GM21528 (cell line): ENCODE results near the gene COQ10A.

ENCODE experiments used
- ATAC-seq: cut with Tn5 transposase; IDR thresholded peaks from one replicate; pipeline ENCODE4 v1.9.1; 2021; ENCODE audit warnings: mild to moderate bottlenecking, moderate library complexity; ENCODE audit not compliant: unreplicated experiment, low FRiP score

The COQ10A gene

GRCh38 chr12:56266693-56267442 is at the start of gene COQ10A:
TSS of gene COQ10A (plus strand) at chr12:56266942. CDS start at chr12:56267119, 177 bp downstream.
- peak; percentile 87 for ATAC-seq

- ATAC-seq: no peak
These were observed 46.9 kb upstream of the COQ10A start for GRCh38 chr12:56219840-56220239.

DNA sequence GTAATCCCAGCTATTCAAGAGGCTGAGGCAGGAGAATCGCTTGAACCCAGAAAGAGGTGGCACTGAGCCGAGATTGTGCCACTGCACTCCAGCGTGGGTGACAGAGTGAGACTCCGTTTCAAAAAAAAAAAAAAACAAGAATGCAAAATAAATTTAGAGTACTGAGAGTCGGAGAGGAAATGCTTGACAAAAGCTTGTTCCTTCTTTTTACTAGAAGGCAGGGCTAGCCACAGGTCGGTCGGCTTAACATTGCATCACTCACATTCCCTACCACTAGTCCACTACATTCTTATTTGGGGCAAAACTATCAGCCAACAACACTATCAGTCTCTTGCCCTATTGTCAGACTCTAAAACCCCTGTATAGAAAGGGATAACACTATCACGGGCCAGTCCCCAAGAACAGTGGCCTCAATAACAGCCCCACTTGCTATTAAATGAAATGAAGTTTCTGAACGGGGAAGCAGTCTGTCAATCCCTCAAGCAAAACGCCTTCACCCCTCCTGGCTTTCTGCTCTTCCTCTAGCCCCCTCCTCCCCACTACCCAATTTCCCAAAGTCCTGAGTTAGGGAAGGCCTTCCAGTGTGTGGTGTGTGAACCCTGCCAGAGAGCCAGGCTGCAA is 46.0 kb upstream of the COQ10A start:
- no peak for ATAC-seq

- peak; percentile 31 for ATAC-seq
These were observed 45.4 kb upstream of the COQ10A start for GRCh38 chr12:56221232-56221756.

DNA sequence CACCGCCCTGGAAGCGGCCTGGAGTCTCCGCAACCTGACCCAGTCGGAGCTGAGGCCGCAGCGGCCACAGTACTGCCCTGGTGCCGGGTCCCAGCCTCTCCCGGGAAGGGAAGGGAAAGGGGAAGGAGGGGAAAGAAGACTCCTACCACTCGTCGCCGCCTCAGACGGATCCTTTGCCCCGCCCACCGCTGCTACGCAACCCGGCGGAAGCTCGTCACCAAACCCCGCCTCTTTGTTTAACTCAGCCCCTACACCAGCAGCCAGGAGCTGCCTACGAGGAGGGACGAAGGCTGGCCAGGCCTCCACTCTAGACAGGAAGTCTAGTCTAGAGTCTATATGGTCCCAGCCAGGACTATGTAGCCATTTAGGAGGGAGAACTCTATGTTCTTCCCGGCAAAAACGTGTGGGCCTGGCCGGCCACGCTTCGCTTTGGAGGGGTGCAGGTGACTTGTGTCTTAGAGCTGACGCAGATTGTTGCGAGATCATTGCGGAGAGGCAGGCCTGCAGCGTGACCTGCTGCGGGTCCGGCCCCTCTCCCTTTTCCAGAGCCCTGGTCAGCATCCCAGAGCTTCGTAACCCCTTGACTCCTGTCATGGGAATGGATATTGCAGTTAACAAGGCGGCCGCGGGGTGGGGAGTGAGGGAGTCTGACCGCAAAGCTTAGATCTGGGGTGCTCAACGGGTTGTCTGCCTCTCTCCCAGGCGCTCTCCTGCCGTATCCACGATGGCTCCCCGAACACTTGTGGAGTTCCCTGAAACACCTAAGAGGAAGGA is 44.8 kb upstream of the COQ10A start, which contains the start of gene RNF41:
Gene RNF41, minus strand, starts transcription at position 166 of the 774 bp plus-strand sequence. CDS start 7,875 bp downstream, outside the sequence.
- peak; percentile 81 for ATAC-seq

DNA sequence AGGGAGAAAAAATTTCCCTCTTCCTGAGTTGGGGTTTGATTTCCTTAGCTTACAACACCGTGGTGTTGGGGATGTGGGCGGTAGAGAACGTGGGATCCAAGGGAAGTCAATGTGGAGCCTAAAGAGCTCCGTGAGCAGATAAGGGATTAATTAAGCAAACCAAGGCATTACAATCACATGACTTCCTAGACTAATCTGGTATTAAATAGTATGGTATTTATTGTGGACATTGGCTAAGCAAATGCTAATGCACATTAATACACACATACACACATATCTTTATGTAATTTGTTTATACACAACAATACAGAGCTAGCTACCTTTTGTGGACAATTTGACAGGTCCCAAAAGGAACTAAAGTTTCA is 44.2 kb upstream of the COQ10A start:
- no peak for ATAC-seq

DNA sequence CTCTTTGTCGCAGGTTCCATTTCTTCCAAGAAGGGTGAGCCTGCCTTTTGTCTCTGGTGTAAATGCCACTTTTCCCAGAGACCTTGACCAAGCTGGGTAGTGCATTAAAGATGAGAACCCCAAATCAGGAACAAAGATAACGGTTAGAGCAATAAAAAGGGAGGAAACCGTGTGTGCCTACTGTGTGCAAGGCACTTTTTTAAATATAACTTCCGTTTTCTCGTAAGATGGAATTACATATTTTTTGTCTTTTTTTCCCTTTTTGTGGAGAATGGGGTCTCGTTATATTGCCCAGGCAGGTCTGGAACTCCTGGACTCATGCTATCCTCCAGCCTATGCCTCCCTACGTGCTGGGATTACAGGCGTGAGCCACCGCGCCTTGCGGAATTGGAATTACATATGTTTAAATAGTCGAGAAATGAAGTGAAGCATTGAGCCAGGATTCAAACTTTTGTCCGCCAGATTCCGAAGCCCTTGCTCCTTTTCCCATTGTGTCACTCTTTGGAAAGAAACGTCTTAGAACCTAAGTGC is 43.1 kb upstream of the COQ10A start:
- no peak for ATAC-seq

- peak; percentile 67 for ATAC-seq
These were observed 42.5 kb upstream of the COQ10A start, which contains the start of gene NABP2 for GRCh38 chr12:56224102-56224701. TSS of gene NABP2 (plus strand) at chr12:56224342. CDS start at chr12:56224857, 515 bp downstream.

- ATAC-seq: no peak
These were observed 41.8 kb upstream of the COQ10A start for GRCh38 chr12:56224954-56225353.

- no peak for ATAC-seq
These were observed 37.7 kb upstream of the COQ10A start for GRCh38 chr12:56229082-56229481.

GRCh38 chr12:56229916-56230431 is 36.8 kb upstream of the COQ10A start, which contains the start of gene SLC39A5:
TSS of gene SLC39A5 (plus strand) at chr12:56230051. CDS start at chr12:56231275, 1,224 bp downstream.
- ATAC-seq: no peak

DNA sequence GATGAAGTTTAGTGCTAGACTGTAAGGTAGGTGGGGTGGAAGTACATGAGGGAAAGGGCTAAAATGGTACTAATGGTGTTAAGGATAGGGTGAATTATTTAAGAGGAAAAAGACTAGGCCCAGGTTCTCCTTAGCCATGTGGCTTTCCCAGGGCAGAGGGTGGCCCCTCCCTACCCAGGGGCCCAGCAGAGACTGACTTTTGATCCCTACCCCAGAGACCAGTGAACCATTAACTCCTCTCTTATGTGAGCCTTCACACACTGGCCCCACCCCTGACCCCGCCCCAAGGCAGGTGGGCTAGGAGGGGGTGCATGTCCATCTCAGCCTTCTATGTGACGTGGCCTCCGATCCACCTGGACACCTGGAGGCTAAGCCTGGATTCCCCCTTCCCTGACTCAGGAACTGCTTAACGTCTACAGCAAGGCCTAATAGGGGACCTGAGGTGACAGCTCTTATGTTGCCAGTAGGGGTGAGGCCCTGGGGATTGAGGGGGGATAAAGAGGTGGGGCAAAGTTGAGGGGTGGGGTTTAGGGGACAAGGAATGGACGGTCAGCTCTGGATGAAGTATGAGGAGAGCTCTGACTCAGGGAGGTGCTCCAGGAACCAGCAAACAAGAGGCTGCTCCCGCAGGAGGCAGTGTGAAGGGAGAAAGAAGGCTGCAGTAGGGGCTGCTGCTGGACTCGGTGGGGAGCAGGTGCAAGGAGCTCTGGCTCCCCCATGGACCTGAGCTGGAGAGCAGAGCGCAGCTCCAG is 36.1 kb upstream of the COQ10A start:
- ATAC-seq: no peak

DNA sequence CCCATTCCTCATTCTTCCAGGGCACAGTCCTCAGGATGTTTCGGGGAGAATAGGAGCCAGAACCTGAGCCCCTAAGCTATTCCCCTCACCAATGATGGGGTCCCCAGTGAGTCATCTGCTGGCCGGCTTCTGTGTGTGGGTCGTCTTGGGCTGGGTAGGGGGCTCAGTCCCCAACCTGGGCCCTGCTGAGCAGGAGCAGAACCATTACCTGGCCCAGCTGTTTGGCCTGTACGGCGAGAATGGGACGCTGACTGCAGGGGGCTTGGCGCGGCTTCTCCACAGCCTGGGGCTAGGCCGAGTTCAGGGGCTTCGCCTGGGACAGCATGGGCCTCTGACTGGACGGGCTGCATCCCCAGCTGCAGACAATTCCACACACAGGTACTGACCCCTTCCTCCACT is 35.6 kb upstream of the COQ10A start:
- ATAC-seq: no peak

- no peak for ATAC-seq
These were observed 31.9 kb upstream of the COQ10A start for GRCh38 chr12:56234746-56235436.

DNA sequence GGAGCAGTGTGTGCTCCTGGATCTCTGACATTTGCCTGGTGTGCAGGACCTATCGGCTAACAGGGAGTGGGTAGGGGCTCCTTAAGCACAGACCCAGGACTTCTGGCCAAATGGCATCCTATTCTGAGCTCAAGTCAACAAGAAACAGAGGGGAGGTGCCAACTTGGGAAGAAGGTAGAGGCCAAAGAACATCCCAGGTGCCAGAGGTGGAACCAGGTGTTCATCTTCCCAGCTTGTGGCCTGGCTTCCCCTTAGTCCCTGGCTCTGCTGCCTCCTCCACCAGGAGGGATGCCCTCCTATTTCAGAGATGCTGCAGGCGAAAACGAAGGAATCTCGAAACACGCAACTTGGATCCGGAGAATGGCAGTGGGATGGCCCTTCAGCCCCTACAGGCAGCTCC is 30.7 kb upstream of the COQ10A start:
- no peak for ATAC-seq

- no peak for ATAC-seq
These were observed 29.8 kb upstream of the COQ10A start for GRCh38 chr12:56236985-56237384.

DNA sequence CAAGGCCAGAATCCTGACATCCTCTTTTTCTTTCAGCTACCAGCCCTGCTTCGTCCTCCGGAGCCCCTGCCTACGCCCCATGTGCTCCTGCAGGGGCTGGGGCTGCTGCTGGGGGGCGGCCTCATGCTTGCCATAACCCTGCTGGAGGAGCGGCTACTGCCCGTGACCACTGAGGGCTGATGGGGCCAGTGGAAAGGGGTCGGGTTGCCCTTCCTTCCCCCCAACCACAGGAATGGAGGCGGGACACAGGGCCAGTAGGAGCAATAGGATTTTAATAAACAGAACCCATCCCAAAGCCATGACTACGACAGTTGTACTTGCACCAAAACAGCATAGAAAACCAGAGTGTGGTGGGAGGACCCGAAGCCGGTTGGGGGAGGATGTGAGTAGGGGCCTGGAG is 29.2 kb upstream of the COQ10A start:
- no peak for ATAC-seq

DNA sequence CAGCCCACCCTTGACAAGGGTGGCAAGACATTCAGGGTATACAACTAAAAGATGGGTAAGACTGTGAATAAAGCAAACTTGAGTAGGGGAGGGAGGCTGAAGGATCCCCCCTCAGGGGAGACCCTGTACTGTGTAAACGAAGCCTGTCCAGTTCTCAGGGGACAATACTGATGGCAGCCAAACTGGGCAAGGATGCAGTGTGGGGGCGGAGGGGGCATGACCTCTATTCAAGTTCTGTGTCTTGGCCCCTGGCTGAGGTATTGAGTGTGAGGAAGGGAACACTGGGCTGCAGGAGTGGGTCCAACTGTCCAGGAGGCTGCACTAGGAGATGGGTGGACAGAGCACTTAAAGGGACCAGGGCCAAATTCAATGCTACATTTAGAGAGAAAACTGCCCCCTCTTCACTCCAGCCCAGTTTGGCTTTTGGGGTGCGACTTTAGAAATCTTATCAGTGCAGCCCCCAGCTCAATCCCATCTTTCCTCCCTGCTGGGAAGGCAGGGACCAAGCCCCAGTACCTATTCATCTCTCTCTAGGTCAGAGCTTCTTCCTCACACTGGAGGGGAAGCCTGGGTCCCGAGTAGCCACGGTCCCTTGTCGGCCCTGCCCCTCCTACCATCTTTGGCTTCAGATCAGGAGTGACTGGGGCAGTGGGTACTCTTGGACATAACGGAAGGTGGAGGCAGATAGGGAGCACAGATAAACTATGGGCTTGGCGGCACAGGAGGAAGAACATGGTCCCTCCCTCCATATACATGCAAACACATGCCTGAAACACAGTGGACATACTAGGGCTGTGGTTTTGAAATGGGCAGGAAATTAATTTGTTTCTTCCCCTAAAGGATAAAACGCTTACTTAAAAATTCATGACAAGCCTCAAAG is 25.1 kb upstream of the COQ10A start:
- no peak for ATAC-seq
